ENCODE results near the gene CBFA2T3.

CBFA2T3 gene

DNA sequence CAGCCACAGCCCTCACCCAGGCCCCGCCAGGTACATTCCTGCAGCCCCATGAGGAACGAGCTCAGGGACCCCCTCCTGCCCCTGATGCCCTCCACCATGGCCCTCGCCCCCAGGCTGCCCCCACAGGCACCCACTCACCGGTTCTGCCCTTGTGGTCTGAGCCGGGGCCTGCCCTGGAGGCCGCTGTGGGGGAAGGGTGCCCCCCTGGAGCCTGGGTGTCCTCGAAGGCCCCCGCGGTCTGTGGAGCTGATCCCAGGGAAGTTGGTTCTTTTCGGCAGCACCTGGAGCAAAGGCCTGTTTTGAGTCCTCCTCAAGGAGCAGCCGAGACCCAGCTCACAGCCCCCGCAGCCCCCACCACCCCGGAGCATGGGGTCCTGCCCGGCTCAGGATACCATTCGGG, 112.9 kb downstream of the CBFA2T3 start:
- TF ChIP-seq, protein P1, sequence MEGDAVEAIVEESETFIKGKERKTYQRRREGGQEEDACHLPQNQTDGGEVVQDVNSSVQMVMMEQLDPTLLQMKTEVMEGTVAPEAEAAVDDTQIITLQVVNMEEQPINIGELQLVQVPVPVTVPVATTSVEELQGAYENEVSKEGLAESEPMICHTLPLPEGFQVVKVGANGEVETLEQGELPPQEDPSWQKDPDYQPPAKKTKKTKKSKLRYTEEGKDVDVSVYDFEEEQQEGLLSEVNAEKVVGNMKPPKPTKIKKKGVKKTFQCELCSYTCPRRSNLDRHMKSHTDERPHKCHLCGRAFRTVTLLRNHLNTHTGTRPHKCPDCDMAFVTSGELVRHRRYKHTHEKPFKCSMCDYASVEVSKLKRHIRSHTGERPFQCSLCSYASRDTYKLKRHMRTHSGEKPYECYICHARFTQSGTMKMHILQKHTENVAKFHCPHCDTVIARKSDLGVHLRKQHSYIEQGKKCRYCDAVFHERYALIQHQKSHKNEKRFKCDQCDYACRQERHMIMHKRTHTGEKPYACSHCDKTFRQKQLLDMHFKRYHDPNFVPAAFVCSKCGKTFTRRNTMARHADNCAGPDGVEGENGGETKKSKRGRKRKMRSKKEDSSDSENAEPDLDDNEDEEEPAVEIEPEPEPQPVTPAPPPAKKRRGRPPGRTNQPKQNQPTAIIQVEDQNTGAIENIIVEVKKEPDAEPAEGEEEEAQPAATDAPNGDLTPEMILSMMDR (IDR thresholded peaks at IDR 0.05; ENCODE audit: extremely low read depth, missing control alignments): no peak
- DNase-seq (ENCODE audit: low spot score): no peak

DNA sequence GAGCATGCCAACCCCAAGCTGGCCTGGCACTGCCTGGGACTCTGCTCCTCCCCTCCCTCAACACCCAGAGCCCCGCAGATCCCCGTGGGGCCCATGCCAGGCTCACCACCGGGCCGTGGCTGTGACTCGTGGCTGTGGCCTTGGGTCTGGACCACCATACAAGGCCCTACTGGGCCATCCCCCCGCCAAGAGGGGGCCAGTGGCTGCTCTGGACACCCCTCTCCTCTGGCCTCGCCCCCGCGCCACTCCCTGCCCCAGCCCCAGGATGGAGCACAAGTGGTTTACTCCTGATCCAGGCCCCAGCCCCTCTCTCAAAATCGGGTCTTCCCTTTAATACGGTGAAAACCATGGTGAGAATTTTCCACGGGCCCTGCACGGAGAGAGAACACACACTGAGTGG, 113.6 kb downstream of the CBFA2T3 start:
- no peak for DNase-seq (ENCODE audit: low spot score)
- TF ChIP-seq, protein P1 (IDR thresholded peaks at IDR 0.05; ENCODE audit: extremely low read depth, missing control alignments): no peak

DNA sequence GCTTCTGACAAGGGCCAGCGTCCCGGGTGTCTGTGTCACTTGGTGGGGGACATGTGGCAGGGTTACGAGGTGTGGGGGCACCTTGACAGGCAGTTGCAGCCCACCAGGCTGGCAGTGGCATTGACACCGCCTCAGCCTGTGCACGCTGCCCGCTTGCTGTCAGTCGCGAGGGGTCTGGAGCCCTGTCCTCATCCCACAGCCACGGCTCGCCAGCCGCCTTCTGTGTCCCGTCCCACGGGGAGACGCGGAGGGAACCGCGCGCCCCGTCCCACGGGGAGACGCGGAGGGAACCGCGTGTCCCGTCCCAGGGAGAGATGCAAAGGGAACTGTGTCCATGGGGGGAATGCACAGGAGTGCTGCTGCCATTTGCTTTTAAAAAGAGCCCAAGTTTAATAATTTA, 114.0 kb downstream of the CBFA2T3 start:
- TF ChIP-seq, protein P1 (IDR thresholded peaks at IDR 0.05; ENCODE audit: extremely low read depth, missing control alignments): no peak
- DNase-seq (ENCODE audit: low spot score): no peak

DNA sequence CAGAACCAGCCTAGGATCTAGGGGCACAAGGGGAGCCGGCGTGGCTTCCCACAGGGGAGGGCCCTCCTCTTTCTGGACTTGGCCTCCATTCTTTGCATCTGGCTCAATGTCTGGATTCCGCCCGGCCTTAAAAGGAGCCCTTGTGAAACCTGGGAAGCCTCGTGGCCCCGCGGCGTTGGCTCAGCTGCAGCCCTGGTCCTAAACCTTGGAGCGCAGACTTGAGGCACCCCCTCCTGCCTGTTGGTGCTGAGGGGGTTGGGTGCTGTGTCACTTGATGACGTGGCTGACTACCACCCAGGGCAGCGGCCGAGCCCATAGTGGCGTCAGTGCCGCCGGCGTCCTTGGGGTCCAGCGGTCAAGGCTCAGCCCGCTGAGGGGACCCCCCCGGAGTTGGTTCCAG, 115.6 kb downstream of the CBFA2T3 start:
- DNase-seq (ENCODE audit: low spot score): no peak
- TF ChIP-seq, protein P1 (IDR thresholded peaks at IDR 0.05; ENCODE audit: extremely low read depth, missing control alignments): no peak

DNA sequence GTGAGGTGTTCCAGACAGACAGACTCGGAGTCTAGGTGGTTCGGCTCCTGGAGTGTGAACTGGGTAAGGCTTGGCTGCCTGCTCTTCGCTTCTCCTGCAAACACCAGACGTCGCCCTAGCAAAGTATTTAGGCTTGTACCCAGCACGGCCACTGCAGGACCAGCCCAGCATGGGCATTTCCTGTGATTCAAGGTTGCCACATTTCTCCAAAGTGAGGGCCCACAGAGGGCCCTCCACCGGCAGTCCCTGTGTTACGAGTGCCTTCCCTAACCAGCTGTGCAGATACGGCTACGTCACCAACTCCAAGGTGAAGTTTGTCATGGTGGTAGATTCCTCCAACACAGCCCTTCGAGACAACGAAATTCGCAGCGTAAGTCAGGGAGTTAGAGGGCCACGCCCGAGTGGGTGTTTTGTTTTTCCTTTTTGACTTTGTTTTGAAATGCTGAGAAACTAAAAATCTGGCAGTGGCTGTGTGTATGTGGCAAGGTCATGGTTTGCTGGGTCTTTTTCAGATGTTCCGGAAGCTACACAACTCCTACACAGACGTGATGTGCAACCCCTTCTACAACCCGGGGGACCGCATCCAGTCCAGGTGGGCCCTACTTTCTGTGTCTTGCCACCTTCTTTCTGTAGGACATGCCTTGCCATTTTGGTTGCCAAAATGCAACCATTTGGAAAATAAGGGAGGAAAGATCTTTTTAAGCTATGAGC, 117.5 kb downstream of the CBFA2T3 start:
- TF ChIP-seq, protein P1 (IDR thresholded peaks at IDR 0.05; ENCODE audit: extremely low read depth, missing control alignments): no peak
- DNase-seq (ENCODE audit: low spot score): no peak

DNA sequence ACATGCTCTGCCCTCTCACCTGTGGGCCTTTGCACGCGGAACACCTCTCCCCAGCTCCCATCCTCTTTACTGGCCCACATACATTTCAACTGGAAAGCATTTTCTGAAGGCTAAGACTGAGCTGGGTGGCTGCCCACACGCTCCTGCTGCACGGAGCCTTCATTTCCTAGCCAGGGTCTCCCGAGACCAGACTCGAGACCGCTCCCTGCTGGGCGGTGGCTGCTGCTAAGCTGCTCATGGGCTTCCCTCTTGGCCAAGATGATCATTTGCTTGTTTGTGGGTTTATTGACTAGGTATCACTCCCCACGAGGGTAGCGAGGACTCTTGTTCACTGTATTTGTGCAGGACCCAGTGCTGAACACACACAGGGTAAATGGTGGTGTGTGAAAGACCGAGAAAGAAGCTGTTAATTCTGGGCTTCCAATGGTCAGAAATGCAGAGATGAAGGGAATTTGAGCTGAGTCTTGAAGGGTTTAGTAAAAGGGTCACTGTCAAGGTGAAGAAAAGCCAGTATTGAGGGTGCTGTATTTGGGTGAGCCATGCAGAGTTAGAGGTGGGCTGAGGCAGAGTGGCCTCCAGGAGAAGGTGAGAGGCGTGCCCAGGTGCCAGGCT, 119.2 kb downstream of the CBFA2T3 start:
- TF ChIP-seq, protein P1 (IDR thresholded peaks at IDR 0.05; ENCODE audit: extremely low read depth, missing control alignments): peak; percentile 84
- DNase-seq (ENCODE audit: low spot score): peak; percentile 91

DNA sequence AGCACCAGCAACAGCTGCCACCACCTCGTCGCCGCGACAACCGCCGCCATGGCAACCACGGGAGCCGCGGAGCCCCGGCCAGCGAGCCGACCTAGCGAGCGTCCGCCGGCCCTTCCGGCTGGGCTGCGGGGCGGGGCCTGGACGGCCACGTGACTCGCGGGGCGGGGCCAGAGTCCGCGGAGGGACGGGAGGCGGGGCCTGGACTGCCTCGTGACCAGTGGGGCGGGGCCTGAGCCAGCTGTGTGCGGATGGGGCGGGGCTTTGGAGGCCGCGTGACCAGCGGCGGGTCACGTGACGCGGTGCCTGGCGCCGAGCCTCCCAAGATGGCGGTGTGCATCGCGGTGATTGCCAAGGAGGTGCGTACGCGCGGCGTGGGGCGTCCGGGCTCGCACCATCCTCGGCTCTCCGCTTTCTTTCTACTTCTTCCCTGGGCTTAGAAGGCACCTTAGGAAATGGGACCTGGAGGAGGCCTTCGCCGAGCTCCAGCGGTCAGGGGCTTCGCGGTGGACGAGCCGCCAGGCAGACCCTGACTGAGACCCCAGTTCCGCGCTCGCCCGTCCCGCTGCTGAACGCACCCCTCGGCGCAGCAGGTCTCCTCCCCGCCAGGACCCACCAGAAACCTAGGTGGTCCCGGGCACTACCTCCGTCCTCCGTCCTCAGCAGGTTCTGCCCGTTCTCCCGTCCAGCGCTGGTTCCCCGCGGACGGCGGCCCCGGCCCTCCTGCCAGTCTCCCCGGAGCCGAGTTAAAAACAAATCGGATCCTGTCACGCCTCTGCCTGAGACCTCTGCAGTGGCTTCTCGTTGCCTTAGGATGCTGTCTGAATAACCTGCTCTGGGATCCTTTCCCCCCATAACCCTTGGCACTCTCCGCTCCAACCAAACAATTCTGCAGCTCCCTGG, 119.9 kb downstream of the CBFA2T3 start, which contains the start of the genes GALNS and TRAPPC2L:
Gene GALNS, minus strand, starts transcription at position 120 of the 900 bp plus-strand sequence. Its CDS starts 70 bp downstream, at position 50.
Gene TRAPPC2L, plus strand, starts transcription at position 300 of the 900 bp plus-strand sequence. Its CDS starts 24 bp downstream, at position 324.
- peak; percentile 100 for DNase-seq (ENCODE audit: low spot score)
- TF ChIP-seq, protein P1 (IDR thresholded peaks at IDR 0.05; ENCODE audit: extremely low read depth, missing control alignments): no peak

Measured in GM20000 (cell line).